ENCODE results near the gene ETNK2. TPM values are rescaled to one million over a fixed set of nuclear protein-coding genes. Genes with fewer than 3 reads are reported as not detected.
A peak's percentile ranks its signal among the peaks of the same experiment; 100 is the strongest.

The ETNK2 gene
- 13.5 TPM for total RNA-seq

DNA sequence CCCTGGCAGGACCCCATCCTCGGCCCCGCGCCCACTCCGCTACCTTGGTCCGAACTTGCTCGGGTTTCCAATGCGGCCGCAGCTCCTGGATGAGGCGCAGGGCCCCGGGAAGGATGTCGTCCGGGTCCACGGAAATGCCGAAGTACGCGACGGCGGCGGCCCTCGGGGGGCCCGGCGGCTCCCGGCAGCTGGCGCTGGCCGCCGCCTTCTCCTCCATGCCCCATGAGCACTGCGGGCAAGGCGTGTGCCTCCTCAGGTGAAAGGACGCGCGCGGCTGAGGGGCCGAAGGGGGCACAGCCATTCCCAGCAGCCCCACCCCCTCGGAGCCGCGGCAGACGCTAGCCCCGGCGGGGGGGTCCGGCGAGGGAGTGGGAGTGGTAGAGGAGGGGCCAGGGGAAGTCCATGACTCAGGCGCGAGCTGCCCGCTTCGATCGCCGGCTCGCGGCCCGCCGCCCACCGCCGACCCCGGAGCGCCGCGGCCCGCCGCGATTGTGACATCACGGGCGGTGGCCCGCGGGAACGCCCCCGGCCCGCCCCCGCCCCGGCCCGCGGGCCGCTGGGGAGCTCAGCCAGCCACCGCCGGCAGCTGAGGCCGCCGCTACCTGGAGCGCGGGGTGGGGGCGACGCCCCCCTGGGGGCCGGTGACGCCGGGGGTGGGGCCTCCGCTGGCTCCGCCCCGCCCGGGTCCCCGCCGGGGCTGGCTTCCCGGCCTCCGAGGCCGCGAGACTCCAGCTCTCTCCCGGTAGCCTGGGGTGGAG is at the start of gene ETNK2:
Gene ETNK2, minus strand, starts transcription at position 493 of the 758 bp plus-strand sequence. Its CDS starts 192 bp downstream, at position 301.
- no peak for DNase-seq (ENCODE audit: low spot score)

- no peak for DNase-seq (ENCODE audit: low spot score)
Measured at GRCh38 chr1:204201348-204202040, 49.6 kb upstream of the ETNK2 start.

GRCh38 chr1:204199579-204199978 is 47.7 kb upstream of the ETNK2 start:
- no peak for DNase-seq (ENCODE audit: low spot score)

DNA sequence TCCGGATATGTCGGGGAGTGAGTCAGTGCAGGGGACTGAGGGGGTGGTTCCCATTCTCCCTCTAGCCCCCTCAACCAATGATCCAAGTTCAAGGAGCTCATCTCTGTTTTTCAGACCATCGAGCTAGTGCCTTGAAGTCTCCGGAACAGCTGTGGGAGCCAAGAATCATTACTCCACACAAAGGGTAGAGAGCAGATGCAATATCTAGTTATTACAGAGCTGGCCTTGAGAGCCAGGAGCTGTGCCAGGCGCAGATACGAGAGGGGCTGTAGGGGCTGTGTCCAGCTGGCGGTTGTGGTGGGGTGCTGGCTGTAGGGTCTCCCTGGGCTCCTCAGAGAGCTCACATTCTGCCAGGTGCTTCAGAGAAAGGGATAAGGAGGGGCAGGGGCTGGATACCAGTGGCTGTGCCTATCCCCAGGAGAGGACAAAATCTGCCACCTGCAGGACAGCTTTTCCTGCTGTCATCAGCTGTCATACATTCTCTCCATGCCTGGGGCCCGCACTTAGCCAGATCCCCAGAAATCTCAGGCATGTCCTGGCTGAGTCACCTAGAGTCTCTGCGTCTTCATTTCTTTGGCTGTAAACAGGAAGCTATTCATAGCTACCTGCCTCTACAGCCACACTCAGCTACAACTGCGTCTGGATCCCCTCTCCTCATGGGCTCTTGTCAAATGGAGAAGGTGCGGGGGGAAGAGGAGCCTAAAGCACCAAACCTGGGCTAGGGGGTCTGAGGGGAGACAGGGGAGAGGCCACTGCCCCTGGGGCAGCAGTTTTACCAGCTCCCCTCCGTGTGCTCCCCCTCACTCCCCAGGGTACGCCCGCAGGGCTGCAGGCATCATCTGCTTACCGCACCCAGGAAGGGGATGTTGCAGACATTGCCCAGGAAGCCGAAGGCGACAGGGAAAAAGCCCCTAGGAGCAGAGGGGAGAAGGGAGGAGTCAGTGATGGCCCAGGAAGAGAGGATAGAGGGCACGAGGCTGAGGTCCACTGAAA is 46.8 kb upstream of the ETNK2 start:
- DNase-seq (ENCODE audit: low spot score) = peak; percentile 50

- DNase-seq (ENCODE audit: low spot score) = no peak
Measured at GRCh38 chr1:204197068-204197467, 45.2 kb upstream of the ETNK2 start.

GRCh38 chr1:204196068-204196795 is 44.4 kb upstream of the ETNK2 start, which contains the start of gene KISS1:
KISS1 (minus strand) TSS chr1:204196491; CDS start chr1:204192876, 3,615 bp downstream.
- no peak for DNase-seq (ENCODE audit: low spot score)

- DNase-seq (ENCODE audit: low spot score) = no peak
Measured at GRCh38 chr1:204194771-204195170, 42.9 kb upstream of the ETNK2 start.

DNA sequence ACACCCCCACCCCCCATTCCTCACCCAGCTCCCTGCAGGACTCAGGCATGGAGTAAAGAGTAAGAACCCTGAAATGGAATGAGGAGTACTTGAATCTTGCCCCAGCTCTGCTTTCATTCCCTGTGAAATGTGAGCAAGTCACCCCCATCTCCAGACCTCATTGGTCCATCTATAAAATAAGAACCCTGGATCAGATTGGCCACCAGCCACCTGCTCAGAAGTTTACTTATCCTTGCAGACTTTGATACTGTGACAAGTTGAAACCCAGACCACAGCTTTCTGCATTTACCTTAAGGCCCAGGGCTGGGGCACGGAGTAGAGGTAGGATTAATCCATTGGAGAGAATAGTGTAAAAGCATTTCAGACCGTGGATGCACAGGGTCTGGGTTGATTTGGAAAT is 42.2 kb upstream of the ETNK2 start:
- peak; percentile 72 for DNase-seq (ENCODE audit: low spot score)

DNA sequence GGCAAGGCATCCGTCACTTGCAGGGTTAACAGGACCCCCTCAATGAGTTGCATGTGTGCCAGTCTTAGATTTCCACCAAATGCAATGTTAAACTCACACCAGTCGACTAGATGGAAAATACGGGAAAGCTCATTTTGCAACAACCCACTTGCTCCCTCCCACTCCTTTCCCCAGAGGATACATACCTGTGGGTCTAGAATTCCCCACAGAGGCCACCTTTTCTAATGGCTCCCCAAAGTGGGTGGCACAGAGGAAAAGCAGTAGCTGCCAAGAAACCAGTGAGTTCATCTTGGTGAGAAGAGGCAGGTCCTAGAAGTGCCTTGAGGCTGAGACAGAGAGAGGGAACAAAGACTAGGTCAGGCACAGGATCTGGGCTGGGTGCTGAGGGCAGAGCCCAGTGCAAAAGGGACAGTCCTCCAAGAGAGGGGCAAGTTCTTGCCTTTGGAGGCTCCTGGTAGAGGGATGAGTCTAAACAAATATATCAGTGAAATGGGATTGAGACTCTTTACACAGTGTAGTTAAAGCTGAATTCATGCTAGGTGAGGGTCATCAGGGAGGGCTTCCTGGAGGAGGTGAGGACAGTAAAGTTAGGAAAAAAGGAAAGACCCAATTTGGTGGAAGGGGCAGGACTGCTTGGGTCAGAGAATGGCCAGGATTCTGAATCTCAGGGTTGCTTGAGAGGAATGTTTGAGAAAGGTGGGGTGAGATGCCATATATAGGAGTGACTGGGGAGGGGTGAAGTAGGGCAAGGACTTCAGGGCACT is 40.9 kb upstream of the ETNK2 start:
- no peak for DNase-seq (ENCODE audit: low spot score)

- DNase-seq (ENCODE audit: low spot score) = no peak
Measured at GRCh38 chr1:204192046-204192445, 40.2 kb upstream of the ETNK2 start.

- DNase-seq (ENCODE audit: low spot score) = no peak
Measured at GRCh38 chr1:204191456-204191855, 39.6 kb upstream of the ETNK2 start.

DNA sequence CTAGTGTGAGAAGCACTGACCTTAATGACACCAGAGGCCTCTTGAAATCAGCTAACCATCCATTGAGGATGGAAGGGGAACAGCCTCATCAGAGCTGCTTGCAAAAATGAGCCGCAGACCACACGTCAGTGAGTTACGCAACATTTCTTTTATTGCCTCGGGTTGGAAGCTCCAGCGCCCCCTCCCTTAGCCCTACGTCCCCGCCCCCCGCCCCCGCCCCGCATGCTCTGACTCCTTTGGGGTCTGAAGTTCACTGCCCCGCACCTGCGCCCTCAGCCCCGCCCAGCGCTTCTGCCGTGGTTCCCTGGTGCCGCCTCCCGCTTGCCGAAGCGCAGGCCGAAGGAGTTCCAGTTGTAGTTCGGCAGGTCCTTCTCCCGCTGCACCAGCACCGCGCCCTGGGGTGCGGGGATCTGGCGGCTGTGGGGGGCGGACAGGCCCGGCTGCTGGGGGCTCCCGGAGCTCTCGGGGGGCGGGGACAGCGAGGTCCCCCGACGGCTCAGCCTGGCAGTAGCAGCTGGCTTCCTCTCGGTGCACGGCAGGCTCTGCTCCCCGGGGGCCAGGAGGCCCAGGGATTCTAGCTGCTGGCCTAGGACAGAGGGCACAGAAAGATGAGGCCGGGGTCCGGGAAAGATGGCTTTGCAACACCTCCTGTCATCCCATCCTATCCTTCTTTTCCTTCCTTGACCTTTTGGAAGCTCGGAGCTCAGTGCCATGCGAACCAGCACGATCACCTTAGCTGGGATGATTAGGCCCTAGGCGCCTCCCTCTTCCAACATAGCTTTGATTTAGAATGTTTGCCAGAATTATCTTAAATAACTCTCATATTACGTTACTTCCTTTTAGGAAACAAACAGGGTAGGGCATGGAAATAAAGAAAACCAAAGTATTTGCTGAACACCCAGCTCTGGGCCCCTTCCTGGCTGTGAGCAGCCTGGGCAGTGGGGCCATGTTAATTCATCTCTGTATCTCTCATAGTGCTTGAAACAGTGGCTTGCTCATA is 38.7 kb upstream of the ETNK2 start:
- DNase-seq (ENCODE audit: low spot score) = no peak

GRCh38 chr1:204188959-204189639 is 37.3 kb upstream of the ETNK2 start:
- DNase-seq (ENCODE audit: low spot score) = no peak

DNA sequence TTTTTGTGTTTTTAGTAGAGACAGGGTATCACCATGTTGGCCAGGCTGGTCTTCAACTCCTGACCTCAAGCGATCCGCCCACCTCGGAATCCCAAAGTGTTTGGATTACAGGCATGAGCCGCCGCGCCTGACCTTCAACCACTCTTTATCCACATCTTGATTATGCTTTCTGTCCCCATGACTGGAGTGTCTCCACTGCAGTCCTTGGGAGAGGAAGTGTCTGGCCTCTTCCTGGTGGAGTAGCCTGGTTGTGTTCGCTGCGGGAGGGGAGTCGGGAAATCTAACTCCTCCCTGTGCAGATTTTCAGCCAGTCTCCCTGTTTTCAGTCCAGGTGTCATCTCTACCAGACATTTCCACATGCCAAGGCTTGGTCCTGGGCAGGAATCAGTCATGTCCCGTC is 34.8 kb upstream of the ETNK2 start:
- no peak for DNase-seq (ENCODE audit: low spot score)

DNA sequence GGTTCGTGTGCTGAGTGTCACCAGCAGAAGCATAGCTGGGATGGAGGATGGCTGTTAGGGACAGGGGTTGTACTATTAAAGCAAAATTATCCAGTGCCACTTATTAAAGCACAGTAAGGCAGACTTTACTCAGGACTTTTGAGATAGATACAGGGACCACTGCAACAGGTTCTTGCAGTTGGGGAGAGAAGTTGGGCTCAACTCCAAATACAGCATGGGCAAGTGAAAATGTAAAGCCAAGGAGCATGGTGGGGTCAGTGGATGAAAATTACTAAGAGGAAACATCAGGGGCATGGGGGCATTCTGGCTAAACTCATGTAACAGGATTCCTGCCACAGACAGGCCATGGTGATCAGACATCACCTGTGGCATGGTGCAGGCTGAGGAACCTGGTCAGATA is 29.3 kb upstream of the ETNK2 start:
- DNase-seq (ENCODE audit: low spot score) = no peak

DNA sequence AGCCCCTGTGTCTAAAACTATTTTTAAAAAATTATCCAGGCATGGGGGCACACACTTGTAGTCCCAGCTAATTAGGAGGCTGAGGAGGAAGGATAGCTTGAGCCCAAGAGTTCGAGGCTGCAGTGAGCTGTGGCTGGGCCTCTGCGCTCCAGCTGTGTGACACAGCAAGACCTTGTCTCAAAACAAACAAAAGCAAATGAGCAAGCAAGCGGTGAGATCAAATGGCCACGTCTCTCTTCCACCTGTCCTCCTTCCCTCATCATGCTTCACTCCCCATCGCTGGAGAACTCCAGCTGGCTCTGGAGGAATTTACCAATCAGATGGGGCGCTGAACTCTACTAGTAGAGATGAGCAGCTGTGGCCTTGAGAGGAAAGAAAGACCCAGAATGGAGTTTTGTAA is 28.3 kb upstream of the ETNK2 start:
- DNase-seq (ENCODE audit: low spot score) = no peak

DNA sequence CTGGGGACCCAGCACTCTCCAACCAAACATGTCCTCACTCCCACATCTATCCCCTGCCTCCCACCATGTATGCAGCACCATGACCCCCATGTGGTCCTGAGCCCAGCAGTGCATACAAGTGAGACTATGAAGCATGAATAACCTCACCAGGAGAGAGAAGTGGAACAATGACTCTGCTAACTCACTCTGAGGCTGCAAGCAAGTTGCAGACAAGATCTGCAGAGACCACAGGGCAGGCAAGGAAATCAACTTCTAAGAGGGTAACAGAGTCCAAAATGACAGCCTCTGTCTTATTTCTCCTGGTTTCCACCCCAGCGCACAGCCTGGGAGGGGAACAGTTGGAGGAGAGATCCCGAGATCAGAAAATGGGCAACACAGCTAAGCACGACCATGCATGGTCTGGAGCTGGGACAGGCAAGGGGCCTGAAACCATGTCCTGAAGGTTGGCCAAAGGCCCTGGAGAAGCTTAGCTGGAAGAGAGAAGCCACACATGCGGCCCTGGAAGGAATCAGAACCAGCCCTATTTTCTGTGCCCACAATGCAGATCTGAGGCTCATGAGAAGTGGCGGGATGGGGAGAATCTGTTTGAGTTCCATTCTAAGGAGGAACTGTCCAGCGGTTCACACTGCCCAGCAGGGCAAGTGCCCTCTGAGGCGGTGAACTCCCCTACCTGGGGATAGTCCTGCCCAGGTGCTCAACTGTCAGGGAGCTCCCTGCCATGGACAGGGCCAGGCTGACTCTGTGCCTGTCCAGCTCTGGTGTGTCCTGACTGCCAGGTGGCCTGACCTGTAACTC is 26.8 kb upstream of the ETNK2 start:
- DNase-seq (ENCODE audit: low spot score) = no peak

GRCh38 chr1:204177133-204177532 is 25.3 kb upstream of the ETNK2 start:
- DNase-seq (ENCODE audit: low spot score) = no peak

Data from ureter (tissue), 1 donor.